ENCODE measurements around the gene MAP7D2. TPM values are rescaled to one million over a fixed set of nuclear protein-coding genes. Genes with fewer than 3 reads are reported as not detected.

The MAP7D2 gene
- total and polyA plus RNA-seq, 4 donors: 0.37 to 0.75 (median 0.57) TPM

GRCh38 chrX:20143111-20143510 is 26.4 kb upstream of the MAP7D2 start:
- Histone ChIP-seq H3K4me3 (no peak overlapping the region), H3K36me3 (ENCODE audit: control insufficient read depth in 4 of 4, insufficient read depth in 4 of 4, low read length in 4 of 4) (peaks cover 0 to 12% (median 6%) of the 10 kb centered on the region in 4 donors), H3K9ac (ENCODE audit: insufficient read depth in 1 of 2, low read length in 2 of 2) (no peak overlapping the region), H3K27ac (ENCODE audit: low read depth in 1 of 2, low read length in 1 of 2) (no peak overlapping the region), H3K27me3 (ENCODE audit: control insufficient read depth in 3 of 3, insufficient read depth in 3 of 3, low read length in 2 of 3) (peaks cover 0 to 18% (median 5%) of the 10 kb centered on the region in 3 donors), H3K9me3 (ENCODE audit: control insufficient read depth in 4 of 4, insufficient read depth in 3 of 4, low read length in 3 of 4) (no peaks in the 10 kb centered on the region), H3K4me1 (ENCODE audit: control insufficient read depth in 5 of 5, insufficient read depth in 5 of 5, low read length in 5 of 5) (peaks cover 0 to 19% (median 4%) of the 10 kb centered on the region in 5 donors)
- 69 to 87% methylated on average over 6 of the region's 6 CpGs for WGBS, 2 donors
- DNase-seq (peak in 2 of 3 donors; percentile 20 to 28), ATAC-seq (ENCODE audit: insufficient read depth, low FRiP score) (no peak)
- no peak for TF ChIP-seq CTCF (IDR thresholded peaks at IDR 0.05; ENCODE audit: control extremely low read depth, extremely low read depth)

- no peak for TF ChIP-seq CTCF (IDR thresholded peaks at IDR 0.05; ENCODE audit: control extremely low read depth, extremely low read depth)
- Histone ChIP-seq H3K27me3 (ENCODE audit: control insufficient read depth in 3 of 3, insufficient read depth in 3 of 3, low read length in 2 of 3) (peaks cover 0 to 10% (median 3%) of the 10 kb centered on the region in 3 donors), H3K4me3 (peak within 1 kb of the TSS; percentile 93), H3K9ac (ENCODE audit: insufficient read depth in 1 of 2, low read length in 2 of 2) (peak within 1 kb of the TSS; percentile 86 to 96), H3K27ac (ENCODE audit: low read depth in 1 of 2, low read length in 1 of 2) (peak within 1 kb of the TSS; percentile 94 to 99), H3K4me1 (ENCODE audit: control insufficient read depth in 5 of 5, insufficient read depth in 5 of 5, low read length in 5 of 5) (peaks cover 0 to 19% (median 4%) of the 10 kb centered on the region in 5 donors), H3K9me3 (ENCODE audit: control insufficient read depth in 4 of 4, insufficient read depth in 3 of 4, low read length in 3 of 4) (no peaks in the 10 kb centered on the region), H3K36me3 (ENCODE audit: control insufficient read depth in 4 of 4, insufficient read depth in 4 of 4, low read length in 4 of 4) (peaks cover 0 to 22% (median 13%) of the 10 kb centered on the region in 4 donors)
- peak; percentile 99 for ATAC-seq (ENCODE audit: insufficient read depth, low FRiP score)
- 1 to 2% methylated on average over 53 to 81 of the region's 82 CpGs for WGBS, 2 donors
- DNase-seq: peak; percentile 98 to 100 (median 99)
These were observed 24.8 kb upstream of the MAP7D2 start, which contains the start of gene EIF1AX for GRCh38 chrX:20141281-20142220. TSS of gene EIF1AX (minus strand) at chrX:20141838. CDS start at chrX:20141640, 198 bp downstream.

- peak overlapping the region; percentile 20 for H3K4me3 ChIP-seq
- H3K9ac ChIP-seq (ENCODE audit: insufficient read depth in 1 of 2, low read length in 2 of 2): peak overlapping the region in 1 of 2 donors; percentile 96
- H3K9me3 ChIP-seq (ENCODE audit: control insufficient read depth in 4 of 4, insufficient read depth in 3 of 4, low read length in 3 of 4): no peaks in the 10 kb centered on the region
- peak in 1 of 3 donors; percentile 21 for DNase-seq
- no peak for ATAC-seq (ENCODE audit: insufficient read depth, low FRiP score)
- no peak overlapping the region for H3K27ac ChIP-seq (ENCODE audit: low read depth in 1 of 2, low read length in 1 of 2)
- H3K36me3 ChIP-seq (ENCODE audit: control insufficient read depth in 4 of 4, insufficient read depth in 4 of 4, low read length in 4 of 4): peaks cover 0 to 24% (median 13%) of the 10 kb centered on the region in 4 donors
- no peak for TF ChIP-seq CTCF (IDR thresholded peaks at IDR 0.05; ENCODE audit: control extremely low read depth, extremely low read depth)
- WGBS, 2 donors: 3 to 21% methylated on average over 3 of the region's 3 CpGs
- peaks cover 0 to 19% (median 5%) of the 10 kb centered on the region in 5 donors for H3K4me1 ChIP-seq (ENCODE audit: control insufficient read depth in 5 of 5, insufficient read depth in 5 of 5, low read length in 5 of 5)
- H3K27me3 ChIP-seq (ENCODE audit: control insufficient read depth in 3 of 3, insufficient read depth in 3 of 3, low read length in 2 of 3): peaks cover 0 to 10% (median 3%) of the 10 kb centered on the region in 3 donors
These were observed 23.7 kb upstream of the MAP7D2 start for GRCh38 chrX:20140420-20140819.

Measured in lung (tissue), 12 donors.